OCI-LY3 (cell line): ENCODE results near the gene CYP2U1.

Source experiments
- CTCF ChIP-seq: fragments of 200-600, 300-600 bp; sonication (generic); IDR thresholded peaks from 2 replicates; pipeline ENCODE4 v1.5.1; 2014; ENCODE audit warnings: antibody characterized with exemption, low read length, low read depth
- EZH2phosphoT487 ChIP-seq: fragments of 200-600 bp; shearing (Covaris generic); IDR thresholded peaks from 2 replicates; pipeline ENCODE4 v1.6.1; 2018; ENCODE audit warnings: antibody characterized with exemption, mixed run types, low read depth

- TF ChIP-seq EZH2phosphoT487 (no peak), CTCF (no peak)
These were observed 8.0 kb downstream of the CYP2U1 start for GRCh38 chr4:107939307-107939706.
